H9 (cell line): ENCODE measurements around the gene GRB10. TPM values are rescaled to one million over a fixed set of nuclear protein-coding genes. Genes with fewer than 3 reads are reported as not detected.

Experiments used
- DNase-seq: peaks from one replicate; pipeline ENCODE4 v3.0.0-alpha.2; 2017
- H2AFZ ChIP-seq: one replicate; pipeline ENCODE4 v1.6.1; 2013; ENCODE audit warnings: mild to moderate bottlenecking, low read length, control low read depth, moderate library complexity
- H2AK5ac ChIP-seq: 2 replicates; pipeline ENCODE4 v1.6.1; 2013; ENCODE audit warnings: low read length, control low read depth, mixed read lengths; ENCODE audit not compliant: insufficient read length
- H2BK120ac ChIP-seq: one replicate; pipeline ENCODE4 v1.6.1; 2013; ENCODE audit warnings: low read depth, mild to moderate bottlenecking, low read length, control low read depth, inconsistent platforms; ENCODE audit not compliant: poor library complexity, severe bottlenecking
- H2BK12ac ChIP-seq: 2 replicates; pipeline ENCODE4 v1.6.1; 2013; ENCODE audit warnings: low read length, control low read depth, mixed read lengths, low read depth; ENCODE audit not compliant: insufficient read length
- H2BK15ac ChIP-seq: 2 replicates; pipeline ENCODE4 v1.6.1; 2013; ENCODE audit warnings: low read depth, low read length, control low read depth
- H2BK20ac ChIP-seq: one replicate; pipeline ENCODE4 v1.6.1; 2013; ENCODE audit warnings: low read depth, mild to moderate bottlenecking, low read length, control low read depth, inconsistent platforms; ENCODE audit not compliant: poor library complexity, severe bottlenecking
- H2BK5ac ChIP-seq: 2 replicates; pipeline ENCODE4 v1.6.1; 2013; ENCODE audit warnings: low read length, control low read depth, mixed read lengths; ENCODE audit not compliant: insufficient read length
- H3K14ac ChIP-seq: 2 replicates; pipeline ENCODE4 v1.6.1; 2013; ENCODE audit warnings: low read length, control low read depth; ENCODE audit not compliant: insufficient read depth
- H3K18ac ChIP-seq: 2 replicates; pipeline ENCODE4 v1.6.1; 2013; ENCODE audit warnings: low read depth, mild to moderate bottlenecking, mixed read lengths, low read length, control low read depth; ENCODE audit not compliant: insufficient read length
- H3K23ac ChIP-seq: 2 replicates; pipeline ENCODE4 v1.6.1; 2013; ENCODE audit warnings: low read length, control low read depth, mixed read lengths, low read depth; ENCODE audit not compliant: insufficient read length
- H3K23me2 ChIP-seq: 2 replicates; pipeline ENCODE4 v1.6.1; 2013; ENCODE audit warnings: low read depth, mild to moderate bottlenecking, mixed read lengths, low read length, control low read depth; ENCODE audit not compliant: insufficient read length, poor library complexity, severe bottlenecking
- H3K27ac ChIP-seq: 2 replicates; pipeline ENCODE4 v1.5.1; 2013; ENCODE audit warnings: low read length, control low read depth, mixed read lengths, low read depth; ENCODE audit not compliant: insufficient read length
- H3K27me3 ChIP-seq: 2 replicates; pipeline ENCODE4 v1.6.1; 2013; ENCODE audit warnings: low read length, control low read depth, inconsistent platforms; ENCODE audit not compliant: insufficient read depth
- H3K4ac ChIP-seq: 2 replicates; pipeline ENCODE4 v1.6.1; 2013; ENCODE audit warnings: low read depth, mild to moderate bottlenecking, control low read depth, inconsistent platforms, low read length, moderate library complexity
- H3K4me1 ChIP-seq: 2 replicates; pipeline ENCODE4 v1.6.1; 2013; ENCODE audit warnings: low read length, control low read depth, inconsistent platforms; ENCODE audit not compliant: insufficient read depth
- H3K4me2 ChIP-seq: 2 replicates; pipeline ENCODE4 v1.6.1; 2013; ENCODE audit warnings: low read length, control low read depth, mixed read lengths; ENCODE audit not compliant: insufficient read length, insufficient read depth
- H3K56ac ChIP-seq: 2 replicates; pipeline ENCODE4 v1.6.1; 2013; ENCODE audit warnings: low read depth, mild to moderate bottlenecking, mixed read lengths, low read length, control low read depth; ENCODE audit not compliant: insufficient read length
- H3K79me1 ChIP-seq: 2 replicates; pipeline ENCODE4 v1.6.1; 2013; ENCODE audit warnings: low read depth, mild to moderate bottlenecking, moderate library complexity, low read length, control low read depth, inconsistent platforms; ENCODE audit not compliant: insufficient read depth, poor library complexity, severe bottlenecking
- H3K79me2 ChIP-seq: 2 replicates; pipeline ENCODE4 v1.6.1; 2013; ENCODE audit warnings: low read length, control low read depth, inconsistent platforms; ENCODE audit not compliant: insufficient read depth
- H3K9ac ChIP-seq: 2 replicates; pipeline ENCODE4 v1.6.1; 2013; ENCODE audit warnings: low read length, control low read depth, mixed read lengths; ENCODE audit not compliant: insufficient read length; ENCODE audit errors: extremely low read depth
- H3K9me3 ChIP-seq: one replicate; pipeline ENCODE4 v1.6.1; 2013; ENCODE audit warnings: low read depth, low read length, inconsistent platforms; ENCODE audit not compliant: control insufficient read depth
- H3T11ph ChIP-seq: one replicate; pipeline ENCODE4 v1.6.1; 2013; ENCODE audit warnings: mild to moderate bottlenecking, low read length, control low read depth, inconsistent platforms
- H4K20me1 ChIP-seq: one replicate; pipeline ENCODE4 v1.6.1; 2013; ENCODE audit not compliant: control insufficient read depth, insufficient read length, insufficient read depth
- H4K5ac ChIP-seq: 2 replicates; pipeline ENCODE4 v1.6.1; 2013; ENCODE audit warnings: low read depth, mild to moderate bottlenecking, mixed read lengths, low read length, control low read depth; ENCODE audit not compliant: insufficient read length
- H4K8ac ChIP-seq: replicated peaks from 2 replicates; pipeline ENCODE4 v1.6.1; 2013; ENCODE audit warnings: low read length, control low read depth, mixed read lengths, low read depth; ENCODE audit not compliant: insufficient read length
- H4K91ac ChIP-seq: 2 replicates; pipeline ENCODE4 v1.6.1; 2013; ENCODE audit warnings: low read depth, mild to moderate bottlenecking, moderate library complexity, mixed read lengths, low read length, control low read depth; ENCODE audit not compliant: insufficient read length
- H3K27ac Mint-ChIP-seq, 3 experiments: 2 replicates in 2 of 3; 3 replicates in 1 of 3; pipeline ENCODE4 v1.8.0; 2020 to 2021; ENCODE audit warnings: mixed read lengths in 3 of 3, mild to moderate bottlenecking in 1 of 3, moderate library complexity in 1 of 3
- H3K27me3 Mint-ChIP-seq: 2 replicates; pipeline ENCODE4 v1.8.0; 2021; ENCODE audit warnings: low read depth, mild to moderate bottlenecking, moderate library complexity, mixed read lengths
- H3K36me3 Mint-ChIP-seq, 3 experiments: 2 replicates in 2 of 3; 3 replicates in 1 of 3; pipeline ENCODE4 v1.8.0; 2020 to 2021; ENCODE audit warnings: low read depth in 3 of 3, mixed read lengths in 3 of 3; ENCODE audit not compliant: insufficient read depth in 1 of 3
- H3K4me1 Mint-ChIP-seq, 2 experiments: 2 replicates each; pipeline ENCODE4 v1.8.0; 2020; ENCODE audit warnings: mixed read lengths in 2 of 2
- H3K4me3 Mint-ChIP-seq, 2 experiments: 2 replicates in 1 of 2; 3 replicates in 1 of 2; pipeline ENCODE4 v1.8.0; 2020 to 2021; ENCODE audit warnings: mild to moderate bottlenecking in 2 of 2, mixed read lengths in 2 of 2, moderate library complexity in 1 of 2
- H3K9me3 Mint-ChIP-seq, 2 experiments: 2 replicates in 1 of 2; 3 replicates in 1 of 2; pipeline ENCODE4 v1.8.0; 2020; ENCODE audit warnings: mild to moderate bottlenecking in 2 of 2, mixed read lengths in 2 of 2, moderate library complexity in 1 of 2
- CTCF ChIP-seq: fragments of 200-600 bp; sonication (generic); conservative IDR thresholded peaks from 3 replicates; pipeline ENCODE4 v1.8.0; 2021; ENCODE audit warnings: antibody characterized with exemption, mild to moderate bottlenecking
- WGBS: extraction: QIAGEN DNeasy Blood & Tissue Kit; methylation state at CpG from one replicate; pipeline ENCODE4 v1.1.7; 2013; ENCODE audit warnings: missing lambda C conversion rate, low lambda C conversion rate, mixed read lengths; ENCODE audit not compliant: insufficient read length; ENCODE audit errors: extremely low coverage; 5-methylcytosine and 5-hydroxymethylcytosine counted together
- total RNA-seq: library from RNA; stranded (reverse); gene quantifications from 2 replicates; pipeline ENCODE4 v1.2.1, GENCODE V29; 2021

The GRB10 gene
- total RNA-seq, 1 experiment from 2014 or later: 108 TPM

- no peak overlapping the region for H3K27ac ChIP-seq
- no peaks in the 10 kb centered on the region for H3K9me3 Mint-ChIP-seq
Measured at GRCh38 chr7:50707236-50708006, 75.3 kb downstream of the GRB10 start.

More at GRCh38 chr7:50707236-50708006, 75.3 kb downstream of the GRB10 start:
- no peak overlapping the region for H4K91ac ChIP-seq
- H3K9me3 ChIP-seq: no peaks in the 10 kb centered on the region
- DNase-seq: no peak
- H3K23ac ChIP-seq: no peak overlapping the region
- no peak overlapping the region for H2BK5ac ChIP-seq
- peaks cover 3% of the 10 kb centered on the region for H4K20me1 ChIP-seq
- no peak overlapping the region for H3K4me2 ChIP-seq
- no peak overlapping the region for H2AK5ac ChIP-seq
- H3K56ac ChIP-seq: no peak overlapping the region
- no peak overlapping the region for H3K9ac ChIP-seq
- Mint-ChIP-seq H3K27me3 (no peaks in the 10 kb centered on the region), H3K4me1 (peaks cover 47 to 52% of the 10 kb centered on the region in 2 experiments), H3K4me3 (no peak overlapping the region), H3K36me3 (peaks cover 5 to 15% (median 6%) of the 10 kb centered on the region in 3 experiments; a peak in 6 of 7 replicates), H3K27ac (peak overlapping the region in 2 of 3 experiments; percentile 47 to 93)
- H3K79me1 ChIP-seq: peaks cover 4% of the 10 kb centered on the region
- H2AFZ ChIP-seq: no peak overlapping the region
- no peak overlapping the region; the same call in 1 of the 2 replicates for H3K14ac ChIP-seq
- H3K23me2 ChIP-seq: no peaks in the 10 kb centered on the region
- H3T11ph ChIP-seq: no peak overlapping the region
- H2BK20ac ChIP-seq: no peak overlapping the region
- no peak overlapping the region for H2BK120ac ChIP-seq
- TF ChIP-seq CTCF: no peak
- no peaks in the 10 kb centered on the region for H3K27me3 ChIP-seq
- H2BK15ac ChIP-seq: no peak overlapping the region
- no peak overlapping the region for H4K5ac ChIP-seq
- H2BK12ac ChIP-seq: no peak overlapping the region
- WGBS: no CpG with 5 or more reads among the region's 9 CpGs
- peaks cover 10% of the 10 kb centered on the region; the same call in 1 of the 2 replicates for H3K79me2 ChIP-seq
- H3K4ac ChIP-seq: no peak overlapping the region
- no peak overlapping the region for H4K8ac ChIP-seq
- H3K18ac ChIP-seq: no peak overlapping the region
- H3K4me1 ChIP-seq: no peaks in the 10 kb centered on the region; the same call in 1 of the 2 replicates
